HL-60 (cell line): ENCODE data around the gene TOMM20.

Experiments
- DNase-seq, 2 experiments: peaks; one replicate each; pipeline ENCODE4 v3.0.0-alpha.2; 2010 to 2020; ENCODE audit warnings: low read depth in 1 of 2, low spot score in 1 of 2
- H3K27ac ChIP-seq: fragments of 250-450 bp; sonication (Bioruptor Pico); replicated peaks from 2 replicates; pipeline ENCODE4 v1.5.1; 2020; ENCODE audit warnings: mild to moderate bottlenecking, moderate library complexity
- H3K27me3 ChIP-seq: fragments of 250-450 bp; sonication (Bioruptor Pico); 2 replicates; pipeline ENCODE4 v1.5.1; 2021; ENCODE audit warnings: mild to moderate bottlenecking, moderate library complexity; ENCODE audit not compliant: insufficient read depth, poor library complexity, severe bottlenecking
- H3K4me3 ChIP-seq: replicated peaks from 2 replicates; pipeline ENCODE4 v1.5.1; 2011; ENCODE audit warnings: mild to moderate bottlenecking, control low read depth, low read length; ENCODE audit not compliant: insufficient read depth
- GABPA ChIP-seq: IDR thresholded peaks from 2 replicates; pipeline ENCODE4 v1.6.1; 2012; ENCODE audit warnings: low read depth
- POLR2AphosphoS5 ChIP-seq: IDR thresholded peaks from 2 replicates; pipeline ENCODE4 v1.6.1; 2012; ENCODE audit warnings: low read depth
- SPI1 ChIP-seq: IDR thresholded peaks from 2 replicates; pipeline ENCODE4 v1.6.1; 2012; ENCODE audit warnings: low read depth, mild to moderate bottlenecking, borderline replicate concordance
- TF ChIP-seq, protein P1 (sequence below): IDR thresholded peaks from one replicate; pipeline ENCODE4 v1.5.1; 2011; ENCODE audit warnings: low read length, control low read depth, inconsistent platforms; ENCODE audit not compliant: insufficient read depth
- TF ChIP-seq, protein P2 (sequence below): IDR thresholded peaks from 2 replicates; pipeline ENCODE4 v1.6.1; 2012; ENCODE audit warnings: low read depth; ENCODE audit not compliant: insufficient replicate concordance

Gene TOMM20

DNA sequence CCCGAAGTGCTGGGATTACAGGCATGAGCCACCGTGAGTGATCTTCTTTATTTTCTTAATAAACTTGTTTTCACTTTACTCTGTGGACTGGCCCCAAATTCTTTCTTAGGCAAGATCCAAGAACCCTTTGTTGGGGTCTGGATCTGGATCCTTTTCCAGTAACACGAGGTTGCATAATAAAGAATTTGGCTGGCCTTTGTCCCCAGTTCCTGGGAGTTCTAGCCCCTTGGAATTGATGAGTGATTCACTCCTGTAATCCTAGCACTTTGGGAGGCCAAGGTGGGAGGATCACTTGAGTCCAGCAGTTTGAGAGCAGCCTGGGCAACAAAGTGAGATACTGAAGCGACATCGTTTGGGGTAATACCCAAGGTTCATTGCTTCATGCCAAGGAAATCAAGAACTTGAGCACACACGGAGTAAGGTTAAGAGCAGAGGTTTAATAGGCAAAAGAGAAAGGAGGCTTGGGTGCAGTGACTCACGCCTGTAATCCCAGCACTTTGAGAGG, 2.2 kb upstream of the TOMM20 start:
- DNase-seq: no peak
- Histone ChIP-seq H3K4me3 (no peak overlapping the region), H3K27ac (no peak overlapping the region), H3K27me3 (no peaks in the 10 kb centered on the region)
- TF ChIP-seq, protein P1, sequence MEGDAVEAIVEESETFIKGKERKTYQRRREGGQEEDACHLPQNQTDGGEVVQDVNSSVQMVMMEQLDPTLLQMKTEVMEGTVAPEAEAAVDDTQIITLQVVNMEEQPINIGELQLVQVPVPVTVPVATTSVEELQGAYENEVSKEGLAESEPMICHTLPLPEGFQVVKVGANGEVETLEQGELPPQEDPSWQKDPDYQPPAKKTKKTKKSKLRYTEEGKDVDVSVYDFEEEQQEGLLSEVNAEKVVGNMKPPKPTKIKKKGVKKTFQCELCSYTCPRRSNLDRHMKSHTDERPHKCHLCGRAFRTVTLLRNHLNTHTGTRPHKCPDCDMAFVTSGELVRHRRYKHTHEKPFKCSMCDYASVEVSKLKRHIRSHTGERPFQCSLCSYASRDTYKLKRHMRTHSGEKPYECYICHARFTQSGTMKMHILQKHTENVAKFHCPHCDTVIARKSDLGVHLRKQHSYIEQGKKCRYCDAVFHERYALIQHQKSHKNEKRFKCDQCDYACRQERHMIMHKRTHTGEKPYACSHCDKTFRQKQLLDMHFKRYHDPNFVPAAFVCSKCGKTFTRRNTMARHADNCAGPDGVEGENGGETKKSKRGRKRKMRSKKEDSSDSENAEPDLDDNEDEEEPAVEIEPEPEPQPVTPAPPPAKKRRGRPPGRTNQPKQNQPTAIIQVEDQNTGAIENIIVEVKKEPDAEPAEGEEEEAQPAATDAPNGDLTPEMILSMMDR: no peak
- TF ChIP-seq SPI1 (no peak), POLR2AphosphoS5 (no peak), GABPA (no peak)
- TF ChIP-seq, protein P2, sequence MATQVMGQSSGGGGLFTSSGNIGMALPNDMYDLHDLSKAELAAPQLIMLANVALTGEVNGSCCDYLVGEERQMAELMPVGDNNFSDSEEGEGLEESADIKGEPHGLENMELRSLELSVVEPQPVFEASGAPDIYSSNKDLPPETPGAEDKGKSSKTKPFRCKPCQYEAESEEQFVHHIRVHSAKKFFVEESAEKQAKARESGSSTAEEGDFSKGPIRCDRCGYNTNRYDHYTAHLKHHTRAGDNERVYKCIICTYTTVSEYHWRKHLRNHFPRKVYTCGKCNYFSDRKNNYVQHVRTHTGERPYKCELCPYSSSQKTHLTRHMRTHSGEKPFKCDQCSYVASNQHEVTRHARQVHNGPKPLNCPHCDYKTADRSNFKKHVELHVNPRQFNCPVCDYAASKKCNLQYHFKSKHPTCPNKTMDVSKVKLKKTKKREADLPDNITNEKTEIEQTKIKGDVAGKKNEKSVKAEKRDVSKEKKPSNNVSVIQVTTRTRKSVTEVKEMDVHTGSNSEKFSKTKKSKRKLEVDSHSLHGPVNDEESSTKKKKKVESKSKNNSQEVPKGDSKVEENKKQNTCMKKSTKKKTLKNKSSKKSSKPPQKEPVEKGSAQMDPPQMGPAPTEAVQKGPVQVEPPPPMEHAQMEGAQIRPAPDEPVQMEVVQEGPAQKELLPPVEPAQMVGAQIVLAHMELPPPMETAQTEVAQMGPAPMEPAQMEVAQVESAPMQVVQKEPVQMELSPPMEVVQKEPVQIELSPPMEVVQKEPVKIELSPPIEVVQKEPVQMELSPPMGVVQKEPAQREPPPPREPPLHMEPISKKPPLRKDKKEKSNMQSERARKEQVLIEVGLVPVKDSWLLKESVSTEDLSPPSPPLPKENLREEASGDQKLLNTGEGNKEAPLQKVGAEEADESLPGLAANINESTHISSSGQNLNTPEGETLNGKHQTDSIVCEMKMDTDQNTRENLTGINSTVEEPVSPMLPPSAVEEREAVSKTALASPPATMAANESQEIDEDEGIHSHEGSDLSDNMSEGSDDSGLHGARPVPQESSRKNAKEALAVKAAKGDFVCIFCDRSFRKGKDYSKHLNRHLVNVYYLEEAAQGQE: no peak

DNA sequence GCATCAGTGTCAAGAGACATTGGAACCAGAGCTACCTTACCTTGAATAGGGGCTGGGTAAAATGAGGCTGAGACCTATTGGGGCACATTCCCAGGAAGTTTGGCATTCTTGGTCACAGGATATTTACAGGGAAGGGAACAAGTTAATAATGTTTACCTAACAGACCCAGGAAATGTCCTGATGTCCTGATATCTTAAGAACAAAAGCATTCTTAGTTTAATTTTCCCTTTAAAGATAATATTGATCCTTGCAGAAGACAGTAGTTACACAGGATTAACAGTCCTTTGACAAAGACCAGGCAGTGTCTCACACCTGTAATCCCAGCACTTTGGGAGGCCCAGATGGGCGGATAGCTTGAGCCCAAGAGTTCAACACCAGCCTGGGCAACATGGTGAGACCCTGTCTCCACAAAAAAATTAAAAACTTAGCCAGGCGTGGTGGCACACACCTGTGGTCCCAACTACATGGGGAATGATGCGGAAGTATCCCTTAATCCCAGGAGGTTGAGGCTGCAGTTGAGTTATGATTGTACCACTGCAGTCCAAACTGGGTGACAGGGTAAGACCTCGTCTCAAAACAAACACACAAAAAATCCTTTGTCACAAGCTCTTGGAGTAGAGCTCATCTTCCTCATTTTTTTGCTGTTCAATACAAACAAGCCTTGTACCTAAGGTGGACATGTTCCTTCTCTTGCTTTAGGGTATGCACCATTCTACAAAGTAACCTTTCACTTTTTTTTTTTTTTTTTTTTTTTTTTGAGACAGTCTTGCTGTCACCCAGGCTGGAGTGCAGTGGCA, 1.3 kb upstream of the TOMM20 start:
- H3K4me3 ChIP-seq: no peak overlapping the region
- TF ChIP-seq GABPA (no peak), POLR2AphosphoS5 (no peak)
- TF ChIP-seq, protein P1: no peak
- no peak for DNase-seq
- peak overlapping the region; percentile 94; the same call in 1 of the 2 replicates for H3K27ac ChIP-seq
- H3K27me3 ChIP-seq: no peaks in the 10 kb centered on the region

DNA sequence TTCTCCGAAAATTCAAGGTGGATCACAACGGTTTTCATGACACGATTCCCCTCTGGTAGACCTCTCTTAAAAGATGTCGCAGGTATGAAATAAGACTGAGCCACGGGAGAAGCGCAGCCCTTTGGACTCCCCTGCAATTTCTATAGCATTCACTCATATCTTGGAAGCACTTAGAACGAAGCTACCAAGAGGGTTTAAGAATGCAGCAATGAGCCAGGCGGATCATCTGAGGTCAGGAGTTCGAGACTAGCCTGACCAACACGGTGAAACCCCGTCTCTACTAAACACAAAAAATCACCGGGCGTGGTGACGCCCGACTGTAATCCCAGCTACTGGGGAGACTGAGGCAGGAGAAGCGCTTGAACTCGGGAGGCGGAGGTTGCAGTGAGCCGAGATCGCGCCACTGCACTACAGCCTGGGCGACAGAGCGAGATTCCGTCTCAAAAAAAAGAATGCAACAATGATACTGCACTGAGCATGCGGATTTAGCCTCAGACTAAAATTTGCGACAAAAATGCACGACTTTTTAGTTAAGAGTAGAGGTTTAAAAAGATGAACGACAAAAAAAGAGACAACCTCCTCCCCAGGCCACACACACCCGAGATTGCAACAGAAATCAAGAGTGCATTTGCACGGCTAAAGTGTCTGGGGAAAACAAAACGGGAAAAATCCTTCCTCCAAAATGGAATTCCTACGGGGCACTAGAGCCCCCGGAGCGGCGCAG, 743 bp downstream of the TOMM20 start:
- Histone ChIP-seq H3K27ac (peak overlapping the region; percentile 94), H3K4me3 (peak overlapping the region; percentile 83), H3K27me3 (no peaks in the 10 kb centered on the region)
- no peak for DNase-seq
- TF ChIP-seq, protein P2: no peak
- TF ChIP-seq GABPA: no peak

DNA sequence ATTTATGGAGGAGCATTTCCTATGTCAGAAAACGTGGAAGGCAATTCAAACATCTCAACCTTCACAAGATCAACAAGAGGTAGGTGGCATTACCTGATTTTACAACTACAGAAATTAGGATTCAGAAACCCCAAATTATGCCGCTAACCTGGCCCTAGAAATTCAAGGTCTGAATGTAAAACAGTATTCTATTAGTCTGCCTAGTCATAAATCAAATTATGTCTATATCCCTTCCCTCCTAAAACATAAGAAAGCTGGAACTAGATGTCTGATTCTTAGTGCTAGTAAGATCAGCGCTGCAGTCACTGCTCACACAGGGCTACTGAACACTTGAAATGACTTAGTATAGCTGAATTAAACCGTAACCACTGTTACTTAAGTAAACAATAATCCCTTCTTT, 1.4 kb downstream of the TOMM20 start:
- peak overlapping the region; percentile 83 for H3K4me3 ChIP-seq
- H3K27ac ChIP-seq: peak overlapping the region; percentile 94
- no peak for DNase-seq
- H3K27me3 ChIP-seq: no peaks in the 10 kb centered on the region
- TF ChIP-seq, protein P2: no peak
- no peak for TF ChIP-seq POLR2AphosphoS5
- TF ChIP-seq, protein P1: no peak
- no peak for TF ChIP-seq SPI1
- no peak for TF ChIP-seq GABPA
